ENCODE results near the gene PEX7.
A peak's percentile ranks its signal among the peaks of the same experiment; 100 is the strongest.
"Not testable (repeated sequence)": the region's sequence is repeated elsewhere in the genome, so short reads cannot be mapped to it uniquely, and the experiment has no call there.

The PEX7 gene

GRCh38 chr6:136956590-136957544 lies 134.5 kb downstream of the PEX7 start:
- DNase-seq = peak; percentile 78

GRCh38 chr6:136958168-136958567 lies 135.8 kb downstream of the PEX7 start:
- no peak for DNase-seq

GRCh38 chr6:136959471-136959891 lies 137.1 kb downstream of the PEX7 start:
- DNase-seq = no peak

GRCh38 chr6:136959935-136960334 lies 137.5 kb downstream of the PEX7 start:
- not testable (repeated sequence) for DNase-seq

- DNase-seq = no peak
Observed at GRCh38 chr6:136960781-136961180, 138.4 kb downstream of the PEX7 start.

GRCh38 chr6:136961848-136962247 lies 139.5 kb downstream of the PEX7 start:
- DNase-seq = no peak

- no peak for DNase-seq
Observed at GRCh38 chr6:136962661-136963060, 140.3 kb downstream of the PEX7 start.

GRCh38 chr6:136963259-136963658 lies 140.9 kb downstream of the PEX7 start:
- no peak for DNase-seq

All from GDM1 (cell line).